ENCODE measurements around the gene LEAP2. TPM values are rescaled to one million over a fixed set of nuclear protein-coding genes. Genes with fewer than 3 reads are reported as not detected.
A peak's percentile ranks its signal among the peaks of the same experiment; 100 is the strongest.

The LEAP2 gene
- total RNA-seq, 4 donors from 2014 or later, result 0.20 to 5.9 (median 5.1) TPM

GRCh38 chr5:132873930-132874271 lies 433 bp downstream of the LEAP2 start:
- H3K9me3 ChIP-seq, result no peaks in the 10 kb centered on the region
- H3K4me3 ChIP-seq, result no peak overlapping the region
- intact Hi-C loops (cut with DNase I; ENCODE audit: low total_unique reads) (no loop called here), in situ Hi-C loops (cut with MboI; ENCODE audit: low pct_ligation_motif_present in 1 of 4, low pct_unique_long_range_greater_than_20kb in 1 of 4, low sequenced_read_pairs in 3 of 4) (no loop called here)
- peaks cover 0 to 40% (median 7%) of the 10 kb centered on the region in 4 donors for H3K4me1 ChIP-seq
- peak overlapping the region; percentile 7 to 64 (median 39) for H3K27ac ChIP-seq
- DNase-seq, result no peak
- no peaks in the 10 kb centered on the region for H3K36me3 ChIP-seq
- no peak for TF ChIP-seq POLR2A (IDR thresholded peaks at IDR 0.05)
- TF ChIP-seq, protein P1, sequence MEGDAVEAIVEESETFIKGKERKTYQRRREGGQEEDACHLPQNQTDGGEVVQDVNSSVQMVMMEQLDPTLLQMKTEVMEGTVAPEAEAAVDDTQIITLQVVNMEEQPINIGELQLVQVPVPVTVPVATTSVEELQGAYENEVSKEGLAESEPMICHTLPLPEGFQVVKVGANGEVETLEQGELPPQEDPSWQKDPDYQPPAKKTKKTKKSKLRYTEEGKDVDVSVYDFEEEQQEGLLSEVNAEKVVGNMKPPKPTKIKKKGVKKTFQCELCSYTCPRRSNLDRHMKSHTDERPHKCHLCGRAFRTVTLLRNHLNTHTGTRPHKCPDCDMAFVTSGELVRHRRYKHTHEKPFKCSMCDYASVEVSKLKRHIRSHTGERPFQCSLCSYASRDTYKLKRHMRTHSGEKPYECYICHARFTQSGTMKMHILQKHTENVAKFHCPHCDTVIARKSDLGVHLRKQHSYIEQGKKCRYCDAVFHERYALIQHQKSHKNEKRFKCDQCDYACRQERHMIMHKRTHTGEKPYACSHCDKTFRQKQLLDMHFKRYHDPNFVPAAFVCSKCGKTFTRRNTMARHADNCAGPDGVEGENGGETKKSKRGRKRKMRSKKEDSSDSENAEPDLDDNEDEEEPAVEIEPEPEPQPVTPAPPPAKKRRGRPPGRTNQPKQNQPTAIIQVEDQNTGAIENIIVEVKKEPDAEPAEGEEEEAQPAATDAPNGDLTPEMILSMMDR (IDR thresholded peaks at IDR 0.05), result no peak
- TF ChIP-seq EP300 (IDR thresholded peaks at IDR 0.05; ENCODE audit: low read depth), result no peak
- TF ChIP-seq POLR2AphosphoS5 (IDR thresholded peaks at IDR 0.05), result no peak
- WGBS, 2 donors (ENCODE audit: low coverage in 1 of 2), result 97% methylated on average over 3 of the region's 3 CpGs; no CpG with 5 or more reads in 1 of the 2 donors
- no peaks in the 10 kb centered on the region for H3K27me3 ChIP-seq

DNA sequence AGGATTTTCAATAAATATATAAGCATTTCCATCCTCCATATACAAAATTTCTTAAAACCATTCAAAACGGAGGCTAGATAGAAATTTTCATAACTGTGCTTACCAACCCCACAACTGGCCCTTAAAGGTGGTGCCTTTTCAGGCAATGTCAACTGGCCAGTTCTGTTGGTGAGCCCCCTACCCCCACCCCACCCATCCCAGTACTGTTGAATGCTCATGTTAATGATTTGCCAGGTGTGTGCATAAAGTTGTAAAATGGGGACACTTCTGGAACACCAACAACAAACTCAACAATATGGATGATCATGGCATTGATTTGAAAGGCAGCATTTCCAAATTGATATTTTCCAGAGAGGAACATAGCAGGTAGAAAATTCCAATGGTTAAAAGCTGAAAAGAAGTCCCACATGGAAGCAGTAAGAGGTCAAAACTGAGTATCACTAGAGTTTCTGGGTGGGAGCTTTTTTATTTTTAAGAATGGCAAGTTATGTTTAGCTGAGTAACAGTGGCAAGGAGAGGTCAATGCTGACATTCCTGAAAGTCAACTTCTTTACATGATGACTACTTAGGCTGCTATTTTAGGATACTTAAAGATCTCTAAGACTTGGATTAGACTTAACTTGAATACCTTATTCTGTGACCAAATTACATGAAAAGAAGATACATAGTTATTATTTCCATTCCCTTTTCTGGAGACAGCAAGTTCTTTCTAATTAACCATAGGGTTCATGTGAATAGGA lies 2.7 kb downstream of the LEAP2 start:
- H3K4me1 ChIP-seq, result peaks cover 0 to 40% (median 7%) of the 10 kb centered on the region in 4 donors
- TF ChIP-seq EP300 (IDR thresholded peaks at IDR 0.05; ENCODE audit: low read depth), result no peak
- no peak for TF ChIP-seq POLR2A (IDR thresholded peaks at IDR 0.05)
- no peak for TF ChIP-seq POLR2AphosphoS5 (IDR thresholded peaks at IDR 0.05)
- TF ChIP-seq, protein P1 (IDR thresholded peaks at IDR 0.05), result no peak
- H3K27me3 ChIP-seq, result no peaks in the 10 kb centered on the region
- in situ Hi-C loops (cut with MboI; ENCODE audit: low pct_ligation_motif_present in 1 of 4, low pct_unique_long_range_greater_than_20kb in 1 of 4, low sequenced_read_pairs in 3 of 4), result no loop called here
- intact Hi-C loops (cut with DNase I; ENCODE audit: low total_unique reads), result no loop called here
- no peak overlapping the region for H3K4me3 ChIP-seq
- WGBS, 2 donors (ENCODE audit: low coverage in 1 of 2), result 92 to 100% methylated on average over 1 of the region's 1 CpG
- peaks cover 0 to 15% (median 7%) of the 10 kb centered on the region in 4 donors for H3K36me3 ChIP-seq
- no peak for DNase-seq
- H3K27ac ChIP-seq, result no peak overlapping the region
- no peaks in the 10 kb centered on the region for H3K9me3 ChIP-seq

- peaks cover 0 to 28% (median 12%) of the 10 kb centered on the region in 4 donors for H3K36me3 ChIP-seq
- peak overlapping the region in 2 of 4 donors; percentile 17 to 43 for H3K27ac ChIP-seq
- no peaks in the 10 kb centered on the region for H3K27me3 ChIP-seq
- TF ChIP-seq POLR2A (IDR thresholded peaks at IDR 0.05), result no peak
- no peak for TF ChIP-seq EP300 (IDR thresholded peaks at IDR 0.05; ENCODE audit: low read depth)
- TF ChIP-seq, protein P1 (IDR thresholded peaks at IDR 0.05), result no peak
- no peak for TF ChIP-seq POLR2AphosphoS5 (IDR thresholded peaks at IDR 0.05)
- DNase-seq, result no peak
- H3K9me3 ChIP-seq, result no peaks in the 10 kb centered on the region
- H3K4me1 ChIP-seq, result peaks cover 0 to 40% (median 7%) of the 10 kb centered on the region in 4 donors
- in situ Hi-C loops (cut with MboI; ENCODE audit: low pct_ligation_motif_present in 1 of 4, low pct_unique_long_range_greater_than_20kb in 1 of 4, low sequenced_read_pairs in 3 of 4), result no loop called here
- no peak overlapping the region for H3K4me3 ChIP-seq
- intact Hi-C loops (cut with DNase I; ENCODE audit: low total_unique reads), result no loop called here
- 62 to 79% methylated on average over 2 of the region's 2 CpGs for WGBS, 2 donors (ENCODE audit: low coverage in 1 of 2)
Measured at GRCh38 chr5:132877466-132877865, 4.0 kb downstream of the LEAP2 start.

DNA sequence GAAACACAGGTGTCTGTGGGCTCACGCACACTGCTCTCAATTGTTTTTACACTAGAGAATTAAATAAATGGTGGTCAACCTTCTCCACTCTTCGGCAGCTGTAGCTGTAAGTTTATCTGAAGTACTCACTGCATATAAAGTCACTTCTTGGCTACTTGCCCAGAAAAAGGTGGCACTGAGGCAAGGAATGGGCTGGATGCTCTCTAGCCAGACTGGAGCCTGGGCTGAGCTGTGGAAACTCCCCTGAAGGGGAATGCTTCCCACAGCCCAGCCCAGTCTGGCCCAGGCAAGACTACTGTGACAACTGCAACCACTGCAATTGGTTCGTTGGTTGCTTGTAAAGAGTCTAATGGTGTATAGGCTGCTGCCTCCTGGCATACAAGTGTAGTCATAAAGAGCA lies 4.5 kb downstream of the LEAP2 start:
- in situ Hi-C loops (cut with MboI; ENCODE audit: low pct_ligation_motif_present in 1 of 4, low pct_unique_long_range_greater_than_20kb in 1 of 4, low sequenced_read_pairs in 3 of 4) (no loop called here), intact Hi-C loops (cut with DNase I; ENCODE audit: low total_unique reads) (no loop called here)
- WGBS, 2 donors (ENCODE audit: low coverage in 1 of 2), result 20 to 54% methylated on average over 1 to 3 of the region's 3 CpGs

More for the DNA sequence above, 4.5 kb downstream of the LEAP2 start:
- Histone ChIP-seq H3K4me1 (peaks cover 0 to 36% (median 6%) of the 10 kb centered on the region in 4 donors), H3K27me3 (no peaks in the 10 kb centered on the region), H3K27ac (peak overlapping the region in 2 of 4 donors; percentile 17 to 43), H3K4me3 (no peak overlapping the region), H3K9me3 (no peaks in the 10 kb centered on the region), H3K36me3 (peaks cover 0 to 30% (median 13%) of the 10 kb centered on the region in 4 donors)
- TF ChIP-seq, protein P1 (IDR thresholded peaks at IDR 0.05), result no peak
- TF ChIP-seq POLR2A (IDR thresholded peaks at IDR 0.05) (peak; percentile 14), POLR2AphosphoS5 (IDR thresholded peaks at IDR 0.05) (peak in 1 of 3 donors; percentile 33), EP300 (IDR thresholded peaks at IDR 0.05; ENCODE audit: low read depth) (no peak)
- DNase-seq, result peak; percentile 56
